RKO (cell line): ENCODE results near the gene UBN2.

Source experiments
- DNase-seq: peaks from one replicate; pipeline ENCODE4 v3.0.0-alpha.2; 2016; ENCODE audit warnings: low spot score

The UBN2 gene

DNA sequence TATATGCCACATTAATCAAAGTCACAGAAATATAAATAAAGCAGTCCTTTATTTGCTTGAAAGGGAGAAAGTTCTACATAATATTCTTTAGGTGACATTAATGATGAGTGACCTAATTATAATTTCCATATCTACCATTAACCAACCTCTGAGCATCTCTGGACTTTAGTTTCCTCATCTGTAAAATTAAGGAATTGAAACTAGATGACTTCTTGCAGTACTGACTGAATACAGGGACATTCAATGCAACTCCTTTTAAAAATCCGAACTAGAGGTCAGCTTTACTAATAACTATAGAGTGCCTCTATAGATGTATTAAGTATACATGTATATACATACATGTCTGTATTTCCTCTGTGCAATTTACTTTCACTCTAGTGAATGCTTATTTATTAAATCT is 114.0 kb downstream of the UBN2 start:
- DNase-seq: no peak

DNA sequence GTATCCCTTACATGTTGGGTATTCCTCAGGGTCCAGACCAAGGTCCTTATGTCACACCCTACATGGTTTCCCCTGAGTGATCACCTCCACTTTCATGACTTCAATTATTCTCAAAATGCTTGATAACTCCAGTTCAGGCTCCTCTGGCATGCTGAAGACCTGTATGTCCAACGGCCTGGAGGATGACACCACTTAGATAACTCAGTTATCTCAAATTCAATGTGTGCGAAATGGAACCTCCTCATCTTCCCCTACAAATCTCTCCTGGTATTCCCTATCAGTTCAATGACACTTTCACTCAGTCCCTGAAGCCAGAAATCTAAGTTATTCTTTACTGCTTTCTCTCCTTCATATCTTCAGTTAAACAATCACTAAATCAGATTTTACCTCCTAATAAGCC is 120.0 kb downstream of the UBN2 start:
- no peak for DNase-seq

DNA sequence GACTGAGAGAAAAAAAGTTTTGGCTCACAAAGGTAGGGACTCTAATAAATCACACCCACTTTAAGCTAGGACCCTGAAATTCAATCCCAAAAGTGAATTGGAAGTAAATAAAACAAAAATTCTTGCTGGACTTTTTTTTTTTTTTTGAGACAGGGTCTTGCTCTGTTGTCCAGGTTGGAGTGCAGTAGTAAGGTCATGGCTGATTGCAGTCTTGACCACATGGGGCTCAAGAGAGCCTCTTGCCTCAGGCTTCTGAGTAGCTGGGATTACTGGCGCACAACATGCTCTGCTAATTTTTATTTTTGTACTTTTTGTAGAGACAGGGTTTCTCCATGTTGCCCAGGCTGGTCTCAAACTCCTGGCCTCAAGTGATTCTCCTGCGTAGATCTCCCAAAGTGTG is 123.7 kb downstream of the UBN2 start:
- no peak for DNase-seq

DNA sequence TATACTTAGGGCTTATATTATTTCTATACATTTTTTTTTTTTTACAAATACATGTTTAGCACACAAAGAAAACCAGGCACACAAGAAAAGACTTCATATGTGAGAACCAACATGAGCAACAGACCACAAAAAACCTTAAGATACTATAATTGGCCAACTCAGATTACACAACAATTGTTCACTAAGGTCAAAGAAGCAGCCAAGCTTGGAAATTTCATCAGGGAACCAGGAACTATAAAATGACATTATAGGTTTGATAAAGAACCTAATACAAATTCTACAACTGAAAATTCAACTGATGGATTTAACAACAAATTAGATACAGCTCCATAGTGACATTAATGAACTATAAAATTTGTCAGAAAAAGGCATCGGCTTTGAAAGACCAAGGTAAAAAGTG is 124.3 kb downstream of the UBN2 start:
- DNase-seq: no peak
